GM12891 (cell line): ENCODE results near the gene LASP1NB.

Source experiments
- DNase-seq: peaks from one replicate; pipeline ENCODE4 v3.0.0; 2011; ENCODE audit warnings: low spot score; ENCODE audit not compliant: insufficient read length
- FAIRE-seq: peaks from 2 replicates; lab custom pipeline; 2011; peaks lifted over from hg19 to GRCh38; lab: Jason Lieb, UNC
- PAX5 ChIP-seq: IDR thresholded peaks from 2 replicates; pipeline ENCODE4 v1.6.1; 2011; ENCODE audit warnings: low read length, moderate library complexity, mild to moderate bottlenecking; ENCODE audit not compliant: insufficient read depth, severe bottlenecking
- POLR2A ChIP-seq: IDR thresholded peaks from 2 replicates; pipeline ENCODE4 v1.6.1; 2011; ENCODE audit warnings: low read depth, low read length, control low read depth
- POLR2AphosphoS5 ChIP-seq: IDR thresholded peaks from 2 replicates; pipeline ENCODE4 v1.6.1; 2011; ENCODE audit warnings: low read depth, low read length, control low read depth
- POU2F2 ChIP-seq: IDR thresholded peaks from 2 replicates; pipeline ENCODE4 v1.6.1; 2011; ENCODE audit warnings: low read depth, mild to moderate bottlenecking, control low read depth, low read length, moderate library complexity
- SPI1 ChIP-seq: IDR thresholded peaks from 2 replicates; pipeline ENCODE4 v1.6.1; 2011; ENCODE audit warnings: low read depth, low read length, control low read depth
- TAF1 ChIP-seq: IDR thresholded peaks from 2 replicates; pipeline ENCODE4 v1.6.1; 2011; ENCODE audit warnings: low read depth, low read length, control low read depth

LASP1NB gene

GRCh38 chr17:38915639-38915995, 9.8 kb upstream of the LASP1NB start:
- DNase-seq (no peak), FAIRE-seq (no peak)
- no peak for TF ChIP-seq POLR2AphosphoS5

- FAIRE-seq (no peak), DNase-seq (no peak)
- TF ChIP-seq POLR2A (no peak), POLR2AphosphoS5 (no peak), TAF1 (no peak), PAX5 (no peak), POU2F2 (no peak), SPI1 (no peak)
Measured at GRCh38 chr17:38916771-38917170, 8.6 kb upstream of the LASP1NB start.

- FAIRE-seq = no peak
- DNase-seq = no peak
- TF ChIP-seq PAX5 (no peak), POLR2A (no peak), SPI1 (no peak), TAF1 (no peak), POU2F2 (no peak), POLR2AphosphoS5 (no peak)
Measured at GRCh38 chr17:38917259-38917658, 8.2 kb upstream of the LASP1NB start.

- TF ChIP-seq POLR2AphosphoS5 = no peak
- no peak for TF ChIP-seq POLR2A
- no peak for TF ChIP-seq TAF1
- no peak for TF ChIP-seq PAX5
- TF ChIP-seq SPI1 = no peak
- TF ChIP-seq POU2F2 = no peak
- DNase-seq (no peak), FAIRE-seq (no peak)
Measured at GRCh38 chr17:38918129-38918913, 7.1 kb upstream of the LASP1NB start.

- no peak for DNase-seq
- TF ChIP-seq SPI1 = no peak
- FAIRE-seq = no peak
Measured at GRCh38 chr17:38918916-38919315, 6.5 kb upstream of the LASP1NB start.

GRCh38 chr17:38919316-38920078, 5.9 kb upstream of the LASP1NB start:
- FAIRE-seq (no peak), DNase-seq (no peak)
- TF ChIP-seq POU2F2 = no peak
- no peak for TF ChIP-seq POLR2AphosphoS5
- no peak for TF ChIP-seq POLR2A
- TF ChIP-seq TAF1 = no peak
- no peak for TF ChIP-seq PAX5
- TF ChIP-seq SPI1 = no peak

GRCh38 chr17:38920374-38921291, 4.8 kb upstream of the LASP1NB start:
- FAIRE-seq = no peak
- TF ChIP-seq POU2F2 (no peak), POLR2AphosphoS5 (no peak), SPI1 (no peak), POLR2A (no peak), TAF1 (no peak), PAX5 (no peak)

GRCh38 chr17:38921756-38922411, 3.5 kb upstream of the LASP1NB start:
- no peak for TF ChIP-seq PAX5
- no peak for TF ChIP-seq POU2F2
- TF ChIP-seq TAF1 = no peak
- peak; percentile 40; the same call in 1 of the 2 replicates for TF ChIP-seq POLR2AphosphoS5
- FAIRE-seq (no peak), DNase-seq (no peak)

More at GRCh38 chr17:38920374-38921291, 4.8 kb upstream of the LASP1NB start:
- no peak for DNase-seq

GRCh38 chr17:38922538-38923297, 2.7 kb upstream of the LASP1NB start:
- FAIRE-seq = no peak
- no peak for DNase-seq
- TF ChIP-seq POU2F2 (no peak), TAF1 (no peak), POLR2AphosphoS5 (no peak), POLR2A (no peak), SPI1 (no peak), PAX5 (no peak)
